ENCODE data around the gene BLOC1S4. TPM values are rescaled to one million over a fixed set of nuclear protein-coding genes. Genes with fewer than 3 reads are reported as not detected.

Gene BLOC1S4
- total and polyA plus RNA-seq, 2 experiments from 2014 or later, result 22.7 to 27.3 TPM

GRCh38 chr4:6765703-6766102 lies 49.7 kb downstream of the BLOC1S4 start:
- 71 to 86% methylated on average over 2 of the region's 2 CpGs for WGBS, 2 experiments (ENCODE audit: low coverage in 1 of 2, low lambda C conversion rate in 2 of 2, missing lambda C conversion rate in 2 of 2)
- H3K4me2 ChIP-seq (ENCODE audit: unreplicated experiment), result no peak overlapping the region
- H3K9me2 ChIP-seq (ENCODE audit: insufficient read depth), result no peaks in the 10 kb centered on the region
- H4K20me1 ChIP-seq (ENCODE audit: insufficient read depth), result no peaks in the 10 kb centered on the region
- H3K9me3 ChIP-seq (ENCODE audit: low read depth), result no peaks in the 10 kb centered on the region
- H3K27ac ChIP-seq, result no peak overlapping the region
- H3K4me3 ChIP-seq, result no peak overlapping the region
- DNase-seq, result no peak
- peaks cover 12% of the 10 kb centered on the region for H3K4me1 ChIP-seq (ENCODE audit: insufficient read depth)
- no peaks in the 10 kb centered on the region for H3K27me3 ChIP-seq (replicated peaks; ENCODE audit: insufficient read depth)
- in situ Hi-C loops (cut with MboI), result no loop called here
- H3F3A ChIP-seq (ENCODE audit: insufficient read depth), result 0 out of 2 replicates have a peak, but pooled peaks cover 6% of the 10 kb centered on the region
- H3K36me3 ChIP-seq (ENCODE audit: low read depth), result no peaks in the 10 kb centered on the region
- TF ChIP-seq EZH2phosphoT487 (IDR thresholded peaks at IDR 0.05; ENCODE audit: insufficient read depth, low read depth) (no peak), EZH2 (IDR thresholded peaks at IDR 0.05; ENCODE audit: insufficient read depth, poor library complexity, severe bottlenecking) (no peak)
- H3K79me2 ChIP-seq (ENCODE audit: insufficient read depth), result no peaks in the 10 kb centered on the region
- no peak overlapping the region for H2AFZ ChIP-seq
- H3K9ac ChIP-seq, result no peak overlapping the region

Other genes starting within 250 kb of the BLOC1S4 start
- not detected in 2 replicates for gene PPP2R2C, start 243.6 kb upstream of the BLOC1S4 start, total RNA-seq (2014; rRNA removed; shearing (Covaris generic))
- gene PPP2R2C, start 243.6 kb upstream of the BLOC1S4 start, polyA plus RNA-seq (2016; fragmentation: Nextera tagmentation; extraction: Ambion mirVana), result not detected in 2 replicates
- 40.1 and 50.1 TPM in 2 replicates for gene MAN2B2, start 141.0 kb upstream of the BLOC1S4 start, total RNA-seq (2014; rRNA removed; shearing (Covaris generic))
- gene MAN2B2, start 141.0 kb upstream of the BLOC1S4 start, polyA plus RNA-seq (2016; fragmentation: Nextera tagmentation; extraction: Ambion mirVana), result 28.7 and 30.5 TPM in 2 replicates
- 95.7 and 108 TPM in 2 replicates for gene MRFAP1, start 75.5 kb upstream of the BLOC1S4 start, total RNA-seq (2014; rRNA removed; shearing (Covaris generic))
- gene MRFAP1, start 75.5 kb upstream of the BLOC1S4 start, polyA plus RNA-seq (2016; fragmentation: Nextera tagmentation; extraction: Ambion mirVana), result 261 and 273 TPM in 2 replicates
- gene S100P, start 22.3 kb upstream of the BLOC1S4 start, total RNA-seq (2014; rRNA removed; shearing (Covaris generic)), result 0.38 TPM in 1 of 2 replicates, not detected in the other
- gene S100P, start 22.3 kb upstream of the BLOC1S4 start, polyA plus RNA-seq (2016; fragmentation: Nextera tagmentation; extraction: Ambion mirVana), result 0.80 TPM in 1 of 2 replicates, not detected in the other
- gene MRFAP1L1, start 6.3 kb upstream of the BLOC1S4 start, total RNA-seq (2014; rRNA removed; shearing (Covaris generic)), result 44.1 and 62.6 TPM in 2 replicates
- gene MRFAP1L1, start 6.3 kb upstream of the BLOC1S4 start, polyA plus RNA-seq (2016; fragmentation: Nextera tagmentation; extraction: Ambion mirVana), result 43.9 and 46.1 TPM in 2 replicates
- gene KIAA0232, start 66.6 kb downstream of the BLOC1S4 start, total RNA-seq (2014; rRNA removed; shearing (Covaris generic)), result 20.6 and 32.6 TPM in 2 replicates
- 20.7 and 21.7 TPM in 2 replicates for gene KIAA0232, start 66.6 kb downstream of the BLOC1S4 start, polyA plus RNA-seq (2016; fragmentation: Nextera tagmentation; extraction: Ambion mirVana)
- gene TBC1D14, start 193.7 kb downstream of the BLOC1S4 start, total RNA-seq (2014; rRNA removed; shearing (Covaris generic)), result 39.1 and 48.7 TPM in 2 replicates
- gene TBC1D14, start 193.7 kb downstream of the BLOC1S4 start, polyA plus RNA-seq (2016; fragmentation: Nextera tagmentation; extraction: Ambion mirVana), result 20.0 and 20.4 TPM in 2 replicates

All from GM23248 (cell line).